ENCODE measurements around the gene JPH3.

Gene JPH3

GRCh38 chr16:87685766-87686165 is 83.5 kb downstream of the JPH3 start:
- no peak for DNase-seq (ENCODE audit: low read depth)
- no peak overlapping the region for H3K4me3 ChIP-seq (ENCODE audit: low read length)
- no peak for TF ChIP-seq CTCF (conservative IDR thresholded peaks at IDR 0.05; ENCODE audit: low read depth, low read length)

GRCh38 chr16:87686697-87687096 is 84.4 kb downstream of the JPH3 start:
- TF ChIP-seq CTCF (conservative IDR thresholded peaks at IDR 0.05; ENCODE audit: low read depth, low read length): no peak
- DNase-seq (ENCODE audit: low read depth): no peak
- no peak overlapping the region for H3K4me3 ChIP-seq (ENCODE audit: low read length)

GRCh38 chr16:87687126-87687910 is 85.0 kb downstream of the JPH3 start:
- no peak for DNase-seq (ENCODE audit: low read depth)
- no peak for TF ChIP-seq CTCF (conservative IDR thresholded peaks at IDR 0.05; ENCODE audit: low read depth, low read length)
- no peak overlapping the region for H3K4me3 ChIP-seq (ENCODE audit: low read length)

GRCh38 chr16:87687998-87688529 is 85.8 kb downstream of the JPH3 start:
- H3K4me3 ChIP-seq (ENCODE audit: low read length): no peak overlapping the region
- no peak for DNase-seq (ENCODE audit: low read depth)
- TF ChIP-seq CTCF (conservative IDR thresholded peaks at IDR 0.05; ENCODE audit: low read depth, low read length): no peak

- no peak overlapping the region for H3K4me3 ChIP-seq (ENCODE audit: low read length)
- DNase-seq (ENCODE audit: low read depth): no peak
- no peak for TF ChIP-seq CTCF (conservative IDR thresholded peaks at IDR 0.05; ENCODE audit: low read depth, low read length)
Measured at GRCh38 chr16:87688876-87689815, 86.8 kb downstream of the JPH3 start.

GRCh38 chr16:87689956-87690465 is 87.7 kb downstream of the JPH3 start:
- no peak for TF ChIP-seq CTCF (conservative IDR thresholded peaks at IDR 0.05; ENCODE audit: low read depth, low read length)
- DNase-seq (ENCODE audit: low read depth): no peak
- no peak overlapping the region for H3K4me3 ChIP-seq (ENCODE audit: low read length)
